GM12878 (cell line): Measurements from ENCODE around the gene RHPN2. TPM values are rescaled to one million over a fixed set of nuclear protein-coding genes. Genes with fewer than 3 reads are reported as not detected.

Experiments used
- ATAC-seq: fragments of 200-7000 bp; cut with Tn5 transposase; 3 replicates; pipeline ENCODE4 v1.9.1; 2020; ENCODE audit warnings: mild to moderate bottlenecking, moderate library complexity
- BruUV-seq: library from RNA; stranded (reverse); fragments of 400-500 nt; replicated peaks from 2 replicates; lab custom pipeline; 2021; lab: Mats Ljungman, UMichigan
- CTCF ChIA-PET: fragments of 300-600 bp; sonication (Branson Sonifier 250); formaldehyde crosslinking; extraction: SDS; loops from one replicate; lab custom pipeline; 2021; ENCODE audit warnings: inconsistent platforms; lab: Yijun Ruan, JAX
- POLR2A ChIA-PET: fragments of 350-600 bp; formaldehyde crosslinking; extraction: SDS; loops from one replicate; lab custom pipeline; 2021; ENCODE audit warnings: inconsistent platforms; lab: Charles Lee
- RAD21 ChIA-PET: fragments of 300-600 bp; sonication (Branson Sonifier 250); formaldehyde crosslinking; loops from one replicate; lab custom pipeline; 2023; ENCODE audit warnings: antibody characterized with exemption; ENCODE audit not compliant: unreplicated experiment; lab: Charles Lee
- SMC1A ChIA-PET: fragments of 300-600 bp; sonication (Branson Sonifier 250); formaldehyde crosslinking; loops from one replicate; lab custom pipeline; 2023; ENCODE audit not compliant: unreplicated experiment, uncharacterized antibody; lab: Charles Lee
- DNase-seq: peaks from one replicate; pipeline ENCODE4 v3.0.0-alpha.2; 2011; ENCODE audit warnings: low read depth, low spot score
- FAIRE-seq: peaks from 3 replicates; lab custom pipeline; 2011; peaks lifted over from hg19 to GRCh38; lab: Jason Lieb, UNC
- H2AFZ ChIP-seq: 2 replicates; pipeline ENCODE4 v1.6.0; 2011; ENCODE audit warnings: low read depth, low read length, control low read depth; ENCODE audit not compliant: control insufficient read depth
- H3K27ac ChIP-seq: 2 replicates; pipeline ENCODE4 v1.5.1; 2011; ENCODE audit warnings: control low read depth; ENCODE audit not compliant: control insufficient read depth, insufficient read depth
- H3K27me3 ChIP-seq, 2 experiments: replicated peaks in 1 of 2; 2 replicates each; pipeline versions ENCODE4 v1.6.0 to v1.6.1; 2011; ENCODE audit warnings: low read length in 1 of 2; ENCODE audit not compliant: control insufficient read depth in 2 of 2, insufficient read depth in 2 of 2
- H3K36me3 ChIP-seq, 2 experiments: 2 replicates each; pipeline ENCODE4 v1.5.1; 2011; ENCODE audit warnings: low read length in 1 of 2; ENCODE audit not compliant: control insufficient read depth in 2 of 2, insufficient read depth in 2 of 2
- H3K4me1 ChIP-seq: 2 replicates; pipeline ENCODE4 v1.6.1; 2011; ENCODE audit warnings: mild to moderate bottlenecking, low read length, moderate library complexity, mixed read lengths; ENCODE audit not compliant: control insufficient read depth, insufficient read depth
- H3K4me2 ChIP-seq: 2 replicates; pipeline ENCODE4 v1.6.0; 2011; ENCODE audit warnings: control low read depth; ENCODE audit not compliant: control insufficient read depth, insufficient read depth
- H3K4me3 ChIP-seq: fragments of 200-600 bp; sonication (generic); 2 replicates; pipeline ENCODE4 v1.5.1; 2016
- H3K79me2 ChIP-seq: 2 replicates; pipeline ENCODE4 v1.6.0; 2011; ENCODE audit warnings: low read length; ENCODE audit not compliant: control insufficient read depth, insufficient read depth
- H3K9ac ChIP-seq: 2 replicates; pipeline ENCODE4 v1.8.0; 2011; ENCODE audit warnings: low read length, control low read depth, mixed read lengths; ENCODE audit not compliant: control insufficient read depth, insufficient read depth
- H3K9me3 ChIP-seq: replicated peaks from 3 replicates; pipeline ENCODE4 v1.5.1; 2011; ENCODE audit warnings: mild to moderate bottlenecking, low read length; ENCODE audit not compliant: control insufficient read depth, insufficient read depth
- H4K20me1 ChIP-seq: 2 replicates; pipeline ENCODE4 v1.6.0; 2011; ENCODE audit not compliant: control insufficient read depth, insufficient read depth
- ASH2L ChIP-seq: fragments of 300-600, 200-600 bp; sonication (generic); IDR thresholded peaks from 2 replicates; pipeline ENCODE4 v1.6.1; 2017; ENCODE audit warnings: low read depth, mild to moderate bottlenecking, borderline replicate concordance
- ATF7 ChIP-seq: fragments of 450-650 bp; IDR thresholded peaks from 2 replicates; pipeline ENCODE4 v1.6.1; 2016; ENCODE audit warnings: low read depth, mild to moderate bottlenecking
- CBFB ChIP-seq: IDR thresholded peaks from 2 replicates; pipeline ENCODE4 v1.6.1; 2016; ENCODE audit warnings: antibody characterized with exemption, low read depth
- DPF2 ChIP-seq: fragments of 450-650 bp; IDR thresholded peaks from 2 replicates; pipeline ENCODE4 v1.6.1; 2017; ENCODE audit warnings: mild to moderate bottlenecking
- EP300 ChIP-seq, 2 experiments: fragments of 150-350 bp in 1 of 2; IDR thresholded peaks; 2 replicates each; pipeline ENCODE4 v1.6.1; 2011 to 2012; ENCODE audit warnings: low read depth in 2 of 2, low read length in 2 of 2, borderline replicate concordance in 1 of 2, improper control_type of control experiment in 1 of 2, inconsistent platforms in 1 of 2; ENCODE audit not compliant: control insufficient read depth in 1 of 2
- FOXK2 ChIP-seq: fragments of 450-650 bp; IDR thresholded peaks from 2 replicates; pipeline ENCODE4 v1.6.1; 2017; ENCODE audit warnings: mild to moderate bottlenecking, moderate library complexity
- HDAC6 ChIP-seq: fragments of 200-600 bp; sonication (generic); IDR thresholded peaks from one replicate; pipeline ENCODE4 v1.8.0; 2017; ENCODE audit warnings: antibody characterized with exemption; ENCODE audit not compliant: unreplicated experiment
- MYC ChIP-seq: IDR thresholded peaks from 2 replicates; pipeline ENCODE4 v1.6.1; 2011; ENCODE audit warnings: mild to moderate bottlenecking, low read length, moderate library complexity, inconsistent platforms; ENCODE audit not compliant: insufficient read depth, insufficient replicate concordance, insufficient read length, severe bottlenecking
- NBN ChIP-seq: fragments of 450-650 bp; IDR thresholded peaks from 2 replicates; pipeline ENCODE4 v1.6.1; 2016
- NFXL1 ChIP-seq: fragments of 450-650 bp; IDR thresholded peaks from 2 replicates; pipeline ENCODE4 v1.6.1; 2017; ENCODE audit warnings: antibody characterized with exemption, mild to moderate bottlenecking, borderline replicate concordance
- NRF1 ChIP-seq: conservative IDR thresholded peaks from 2 replicates; pipeline ENCODE4 v1.6.1; 2011; ENCODE audit warnings: mild to moderate bottlenecking, low read depth, low read length, improper control_type of control experiment
- PAX5 ChIP-seq: IDR thresholded peaks from 2 replicates; pipeline ENCODE4 v1.6.1; 2011; ENCODE audit warnings: low read depth, low read length, borderline replicate concordance
- SMARCA5 ChIP-seq: fragments of 450-650 bp; IDR thresholded peaks from 2 replicates; pipeline ENCODE4 v1.6.1; 2017; ENCODE audit warnings: mild to moderate bottlenecking
- TARDBP ChIP-seq: IDR thresholded peaks from 2 replicates; pipeline ENCODE4 v1.6.1; 2016; ENCODE audit warnings: borderline replicate concordance
- TCF12 ChIP-seq: IDR thresholded peaks from 2 replicates; pipeline ENCODE4 v1.6.1; 2011; ENCODE audit warnings: low read depth, mild to moderate bottlenecking, low read length
- WGBS: methylation state at CpG from one replicate; pipeline ENCODE4 v1.1.6; 2016; ENCODE audit warnings: low lambda C conversion rate; ENCODE audit not compliant: insufficient replicate concordance, insufficient coverage; ENCODE audit errors: missing lambda C conversion rate; 5-methylcytosine and 5-hydroxymethylcytosine counted together
- in situ Hi-C: fragments of 300-500 bp; cut with MboI; formaldehyde crosslinking; loops from 9 replicates; pipeline ENCODE4 v1.14.3; 2018; ENCODE audit warnings: mixed read lengths
- intact Hi-C: fragments of 100-400 bp; cut with micrococcal nuclease; formaldehyde crosslinking; loops from one replicate; pipeline ENCODE4 v1.14.2; 2022; ENCODE audit not compliant: unreplicated experiment
- polyA plus RNA-seq, 11 experiments: library from polyadenylated mRNA; depleted of rRNA in 4 of 11; unstranded in 6 of 11; stranded (reverse) in 5 of 11; fragments of >200 nt; fragmentation: Nextera tagmentation in 4 of 11; fragmentation: Illumina TruSeq in 1 of 11; extraction: Ambion mirVana in 4 of 11; extraction: Trizol in 1 of 11; gene quantifications; 1 replicate in 1 of 11; 2 replicates in 10 of 11; pipeline versions ENCODE4 v1.2.1 to v1.2.3, GENCODE V29; 2011 to 2016; ENCODE audit warnings: inconsistent platforms in 2 of 11, missing spikeins in 2 of 11, low read depth in 1 of 11
- total RNA-seq, 4 experiments: library from RNA; depleted of rRNA in 3 of 4; stranded (reverse); fragments of >200 nt in 3 of 4; fragmentation: Illumina TruSeq in 1 of 4; extraction: Trizol in 1 of 4; gene quantifications; 2 replicates each; pipeline versions ENCODE4 v1.2.1 to v1.2.3, GENCODE V29; 2013 to 2021
- TF ChIP-seq, protein P1 (sequence below): fragments of 450-650 bp; IDR thresholded peaks from 2 replicates; pipeline ENCODE4 v1.6.1; 2017; ENCODE audit warnings: borderline replicate concordance
- TF ChIP-seq, protein P2 (sequence below): fragments of 450-650 bp; IDR thresholded peaks from 2 replicates; pipeline ENCODE4 v1.6.1; 2018; ENCODE audit warnings: mild to moderate bottlenecking, low read depth, moderate library complexity; ENCODE audit not compliant: partially characterized antibody
- TF ChIP-seq, protein P3 (sequence below): fragments of 450-650 bp; IDR thresholded peaks from 2 replicates; pipeline ENCODE4 v1.6.1; 2017; ENCODE audit warnings: low read depth, mild to moderate bottlenecking, moderate library complexity

RHPN2 gene
- total and polyA plus RNA-seq, 10 of the 15 experiments (the other 5 are each of a cell fraction or from before 2014, with no cell fraction given), result 0.71 to 7.4 (median 3.7) TPM

DNA sequence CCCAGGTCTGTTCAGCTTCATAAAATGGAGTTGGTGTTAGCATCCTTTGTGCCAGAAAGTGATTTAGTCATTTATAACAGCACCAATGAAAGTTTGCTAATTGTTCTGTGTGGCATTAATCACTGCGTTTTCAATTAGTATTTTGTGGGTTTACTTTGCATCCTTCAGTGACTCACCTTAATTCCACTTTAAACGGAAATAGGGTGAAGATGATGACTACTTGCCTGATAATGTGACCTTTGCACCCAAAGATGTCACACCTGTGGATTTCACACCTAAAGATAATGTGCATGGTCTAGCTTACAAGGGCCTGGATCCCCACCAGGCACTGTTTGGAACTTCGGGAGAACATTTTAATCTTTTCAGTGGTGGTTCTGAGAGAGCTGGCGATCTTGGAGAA is 31.3 kb upstream of the RHPN2 start:
- no peak overlapping the region for H2AFZ ChIP-seq
- DNase-seq (no peak), ATAC-seq (no peak), FAIRE-seq (no peak)
- SMC1A ChIA-PET, result no interaction called here
- H3K27me3 ChIP-seq, result no peaks in the 10 kb centered on the region
- RAD21 ChIA-PET, result no interaction called here
- BruUV-seq, result no TSS peak
- no peak for TF ChIP-seq MYC
- TF ChIP-seq NFXL1, result no peak
- no peak for TF ChIP-seq SMARCA5
- TF ChIP-seq HDAC6, result no peak
- TF ChIP-seq, protein P1, sequence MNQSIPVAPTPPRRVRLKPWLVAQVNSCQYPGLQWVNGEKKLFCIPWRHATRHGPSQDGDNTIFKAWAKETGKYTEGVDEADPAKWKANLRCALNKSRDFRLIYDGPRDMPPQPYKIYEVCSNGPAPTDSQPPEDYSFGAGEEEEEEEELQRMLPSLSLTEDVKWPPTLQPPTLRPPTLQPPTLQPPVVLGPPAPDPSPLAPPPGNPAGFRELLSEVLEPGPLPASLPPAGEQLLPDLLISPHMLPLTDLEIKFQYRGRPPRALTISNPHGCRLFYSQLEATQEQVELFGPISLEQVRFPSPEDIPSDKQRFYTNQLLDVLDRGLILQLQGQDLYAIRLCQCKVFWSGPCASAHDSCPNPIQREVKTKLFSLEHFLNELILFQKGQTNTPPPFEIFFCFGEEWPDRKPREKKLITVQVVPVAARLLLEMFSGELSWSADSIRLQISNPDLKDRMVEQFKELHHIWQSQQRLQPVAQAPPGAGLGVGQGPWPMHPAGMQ, result no peak
- no peak for TF ChIP-seq DPF2
- no peak for TF ChIP-seq ATF7
- TF ChIP-seq NRF1, result no peak
- TF ChIP-seq ASH2L, result no peak
- TF ChIP-seq, protein P2, sequence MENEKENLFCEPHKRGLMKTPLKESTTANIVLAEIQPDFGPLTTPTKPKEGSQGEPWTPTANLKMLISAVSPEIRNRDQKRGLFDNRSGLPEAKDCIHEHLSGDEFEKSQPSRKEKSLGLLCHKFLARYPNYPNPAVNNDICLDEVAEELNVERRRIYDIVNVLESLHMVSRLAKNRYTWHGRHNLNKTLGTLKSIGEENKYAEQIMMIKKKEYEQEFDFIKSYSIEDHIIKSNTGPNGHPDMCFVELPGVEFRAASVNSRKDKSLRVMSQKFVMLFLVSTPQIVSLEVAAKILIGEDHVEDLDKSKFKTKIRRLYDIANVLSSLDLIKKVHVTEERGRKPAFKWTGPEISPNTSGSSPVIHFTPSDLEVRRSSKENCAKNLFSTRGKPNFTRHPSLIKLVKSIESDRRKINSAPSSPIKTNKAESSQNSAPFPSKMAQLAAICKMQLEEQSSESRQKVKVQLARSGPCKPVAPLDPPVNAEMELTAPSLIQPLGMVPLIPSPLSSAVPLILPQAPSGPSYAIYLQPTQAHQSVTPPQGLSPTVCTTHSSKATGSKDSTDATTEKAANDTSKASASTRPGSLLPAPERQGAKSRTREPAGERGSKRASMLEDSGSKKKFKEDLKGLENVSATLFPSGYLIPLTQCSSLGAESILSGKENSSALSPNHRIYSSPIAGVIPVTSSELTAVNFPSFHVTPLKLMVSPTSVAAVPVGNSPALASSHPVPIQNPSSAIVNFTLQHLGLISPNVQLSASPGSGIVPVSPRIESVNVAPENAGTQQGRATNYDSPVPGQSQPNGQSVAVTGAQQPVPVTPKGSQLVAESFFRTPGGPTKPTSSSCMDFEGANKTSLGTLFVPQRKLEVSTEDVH, result no peak
- TF ChIP-seq, protein P3, sequence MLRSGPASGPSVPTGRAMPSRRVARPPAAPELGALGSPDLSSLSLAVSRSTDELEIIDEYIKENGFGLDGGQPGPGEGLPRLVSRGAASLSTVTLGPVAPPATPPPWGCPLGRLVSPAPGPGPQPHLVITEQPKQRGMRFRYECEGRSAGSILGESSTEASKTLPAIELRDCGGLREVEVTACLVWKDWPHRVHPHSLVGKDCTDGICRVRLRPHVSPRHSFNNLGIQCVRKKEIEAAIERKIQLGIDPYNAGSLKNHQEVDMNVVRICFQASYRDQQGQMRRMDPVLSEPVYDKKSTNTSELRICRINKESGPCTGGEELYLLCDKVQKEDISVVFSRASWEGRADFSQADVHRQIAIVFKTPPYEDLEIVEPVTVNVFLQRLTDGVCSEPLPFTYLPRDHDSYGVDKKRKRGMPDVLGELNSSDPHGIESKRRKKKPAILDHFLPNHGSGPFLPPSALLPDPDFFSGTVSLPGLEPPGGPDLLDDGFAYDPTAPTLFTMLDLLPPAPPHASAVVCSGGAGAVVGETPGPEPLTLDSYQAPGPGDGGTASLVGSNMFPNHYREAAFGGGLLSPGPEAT, result no peak
- TF ChIP-seq EP300 (IDR thresholded peaks at IDR 0.05; ENCODE audit: borderline replicate concordance in 1 of 2, control insufficient read depth in 1 of 2, low read depth in 2 of 2, low read length in 2 of 2), result no peak
- no peak for TF ChIP-seq CBFB
- no peak for TF ChIP-seq TCF12
- no peak for TF ChIP-seq TARDBP
- no peak for TF ChIP-seq FOXK2
- no peak for TF ChIP-seq PAX5
- TF ChIP-seq NBN, result no peak
- H3K36me3 ChIP-seq, result peaks cover 6 to 25% of the 10 kb centered on the region in 2 experiments; a peak in 3 of 4 replicates
- CTCF ChIA-PET, result no interaction called here
- no peak overlapping the region for H3K4me2 ChIP-seq
- no peak overlapping the region for H3K27ac ChIP-seq
- H3K9me3 ChIP-seq, result no peaks in the 10 kb centered on the region
- no peak overlapping the region for H3K4me3 ChIP-seq
- in situ Hi-C loops (no loop called here), intact Hi-C loops (no loop called here)
- H3K4me1 ChIP-seq, result no peaks in the 10 kb centered on the region
- WGBS, result 58% methylated on average over 4 of the region's 4 CpGs
- H4K20me1 ChIP-seq, result no peaks in the 10 kb centered on the region
- POLR2A ChIA-PET, result no interaction called here
- no peak overlapping the region for H3K9ac ChIP-seq
- H3K79me2 ChIP-seq, result no peaks in the 10 kb centered on the region
